Measurements from ENCODE around the gene RPS29.

GRCh38 chr14:49578141-49578540 is 8.0 kb downstream of the RPS29 start:
- TF ChIP-seq POLR2A (IDR thresholded peaks at IDR 0.05): no peak
- no peak for TF ChIP-seq CTCF (IDR thresholded peaks at IDR 0.05)
